Lower lobe of right lung (tissue), 2 donors: ENCODE data around the gene BTBD1. TPM values are rescaled to one million over a fixed set of nuclear protein-coding genes. Genes with fewer than 3 reads are reported as not detected.

Source experiments
- ATAC-seq, 2 donors: fragments of 200-7000 bp; cut with Tn5 transposase; one replicate each; pipeline ENCODE4 v1.9.1; 2020 to 2022; ENCODE audit warnings: mild to moderate bottlenecking in 2 of 2, moderate library complexity in 2 of 2
- DNase-seq: peaks from one replicate; pipeline ENCODE4 v3.0.0-alpha.2; 2020
- H3K27ac ChIP-seq: fragments of 200-600 bp; one replicate; pipeline ENCODE4 v1.8.0; 2022
- H3K27me3 ChIP-seq: fragments of 200-600 bp; one replicate; pipeline ENCODE4 v1.8.0; 2022; ENCODE audit warnings: low read depth
- H3K36me3 ChIP-seq: fragments of 200-600 bp; one replicate; pipeline ENCODE4 v1.8.0; 2022; ENCODE audit warnings: mild to moderate bottlenecking
- H3K4me1 ChIP-seq: fragments of 200-600 bp; one replicate; pipeline ENCODE4 v1.8.0; 2022
- H3K4me3 ChIP-seq: fragments of 200-600 bp; one replicate; pipeline ENCODE4 v1.8.0; 2022; ENCODE audit warnings: mild to moderate bottlenecking
- H3K9me3 ChIP-seq: fragments of 200-600 bp; one replicate; pipeline ENCODE4 v1.8.0; 2022
- CTCF ChIP-seq: fragments of 200-600 bp; IDR thresholded peaks from one replicate; pipeline ENCODE4 v1.8.0; 2022; ENCODE audit warnings: antibody characterized with exemption, mild to moderate bottlenecking
- intact Hi-C: fragments of 100-400 bp; cut with DNase I; formaldehyde crosslinking; loops from one replicate; pipeline ENCODE4 v1.11.0; 2022
- total RNA-seq: library from RNA; stranded (reverse); fragmentation: NEBNext Ultra II Directional; extraction: Animal tissue kit (Norgen Biotek cat#: 25700); gene quantifications from one replicate; pipeline ENCODE4 v1.2.1, GENCODE V29; 2021
- donor health status: DM: no; HTN: yes; CAD: no; lungs with severe emphysema.

Gene BTBD1
- total RNA-seq, 1 donor from 2014 or later = 43.0 TPM

GRCh38 chr15:83030021-83030420 is 37.0 kb downstream of the BTBD1 start:
- Histone ChIP-seq H3K36me3 (peaks cover 84% of the 10 kb centered on the region), H3K4me1 (no peaks in the 10 kb centered on the region), H3K27me3 (no peaks in the 10 kb centered on the region), H3K4me3 (no peak overlapping the region), H3K27ac (no peak overlapping the region), H3K9me3 (no peaks in the 10 kb centered on the region)
- no peak for DNase-seq
- intact Hi-C loops = no loop called here
- ATAC-seq = no peak
- no peak for TF ChIP-seq CTCF

- Histone ChIP-seq H3K4me3 (no peak overlapping the region), H3K27me3 (no peaks in the 10 kb centered on the region), H3K4me1 (no peaks in the 10 kb centered on the region), H3K27ac (no peak overlapping the region), H3K9me3 (no peaks in the 10 kb centered on the region), H3K36me3 (peaks cover 58% of the 10 kb centered on the region)
- no peak for TF ChIP-seq CTCF
- intact Hi-C loops = no loop called here
- ATAC-seq = no peak
- DNase-seq = no peak
Observed at GRCh38 chr15:83018436-83018835, 48.6 kb downstream of the BTBD1 start.

DNA sequence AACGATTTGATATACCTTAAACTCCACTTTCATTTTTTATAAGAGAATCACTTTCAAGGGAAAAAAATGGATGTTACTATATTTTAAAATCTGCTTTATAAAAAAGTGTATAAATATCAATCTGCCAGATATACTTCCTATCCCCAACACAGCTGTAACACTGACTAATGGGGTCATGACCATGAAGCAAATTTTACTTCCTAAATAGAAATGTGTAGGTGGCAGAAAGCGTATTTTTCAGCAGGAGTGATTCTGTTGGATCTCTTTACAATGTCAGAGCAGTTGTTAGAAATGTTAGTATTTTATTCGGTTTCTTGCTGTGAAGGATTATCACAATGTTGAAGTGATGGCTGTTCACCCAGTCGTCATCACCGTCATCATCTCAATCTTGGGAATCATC is 50.1 kb downstream of the BTBD1 start:
- no peak overlapping the region for H3K4me3 ChIP-seq
- peaks cover 10% of the 10 kb centered on the region for H3K4me1 ChIP-seq
- no peaks in the 10 kb centered on the region for H3K27me3 ChIP-seq
- DNase-seq = no peak
- H3K9me3 ChIP-seq = no peaks in the 10 kb centered on the region
- ATAC-seq = no peak
- no peak for TF ChIP-seq CTCF
- H3K27ac ChIP-seq = no peak overlapping the region
- intact Hi-C loops = no loop called here
- H3K36me3 ChIP-seq = peaks cover 56% of the 10 kb centered on the region

DNA sequence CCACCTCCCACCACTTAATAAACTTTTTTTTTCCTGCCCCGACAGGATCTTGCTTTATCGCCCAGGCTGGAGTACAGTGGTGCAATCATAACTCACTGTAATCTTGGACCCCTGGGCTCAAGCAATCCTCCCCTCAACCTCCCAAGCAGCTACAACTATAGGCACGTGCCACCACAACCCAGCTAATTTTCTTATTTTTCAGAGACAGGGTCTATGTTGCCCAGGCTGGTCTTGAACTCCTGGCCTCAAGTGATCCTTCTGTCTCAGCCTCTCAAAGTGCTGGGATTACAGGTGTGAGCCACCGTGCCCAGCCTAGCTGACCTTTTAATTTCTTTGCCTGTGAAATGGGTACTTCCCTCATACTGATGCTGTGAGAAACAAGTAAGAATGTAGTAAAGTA is 51.7 kb downstream of the BTBD1 start:
- no peaks in the 10 kb centered on the region for H3K27me3 ChIP-seq
- ATAC-seq = no peak
- DNase-seq = no peak
- H3K36me3 ChIP-seq = peaks cover 44% of the 10 kb centered on the region
- intact Hi-C loops = no loop called here
- H3K4me1 ChIP-seq = peaks cover 16% of the 10 kb centered on the region
- no peaks in the 10 kb centered on the region for H3K9me3 ChIP-seq
- no peak overlapping the region for H3K27ac ChIP-seq
- no peak overlapping the region for H3K4me3 ChIP-seq
- TF ChIP-seq CTCF = no peak

DNA sequence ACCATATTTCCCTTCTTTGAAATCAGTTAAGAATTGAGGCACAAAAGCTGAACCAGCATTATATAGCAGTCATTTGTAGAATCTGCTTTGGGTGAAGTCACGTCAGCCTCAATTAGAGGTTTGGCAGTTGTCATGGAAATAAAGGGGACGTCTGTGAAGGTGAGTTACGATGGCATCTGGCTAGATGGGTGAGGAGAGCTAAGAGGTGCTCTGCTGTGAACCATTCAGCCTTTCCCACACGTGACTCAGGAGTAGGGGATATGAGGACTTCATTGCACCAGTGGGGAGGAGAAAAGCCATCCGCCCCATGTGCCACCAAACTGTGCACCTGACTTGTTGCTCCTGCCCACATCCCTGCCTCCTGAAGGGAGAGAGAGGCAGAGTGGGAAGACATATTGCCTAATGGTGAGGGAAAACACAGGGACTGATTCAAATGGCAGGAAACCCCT is 52.8 kb downstream of the BTBD1 start:
- Histone ChIP-seq H3K4me3 (no peak overlapping the region), H3K4me1 (peaks cover 26% of the 10 kb centered on the region), H3K27ac (no peak overlapping the region), H3K36me3 (peaks cover 39% of the 10 kb centered on the region), H3K9me3 (no peaks in the 10 kb centered on the region), H3K27me3 (no peaks in the 10 kb centered on the region)
- intact Hi-C loops = no loop called here
- no peak for TF ChIP-seq CTCF
- DNase-seq = no peak
- no peak for ATAC-seq

GRCh38 chr15:83012636-83013035 is 54.4 kb downstream of the BTBD1 start:
- Histone ChIP-seq H3K27me3 (no peaks in the 10 kb centered on the region), H3K4me3 (peak overlapping the region; percentile 88), H3K4me1 (peaks cover 30% of the 10 kb centered on the region), H3K27ac (no peak overlapping the region), H3K36me3 (peaks cover 39% of the 10 kb centered on the region), H3K9me3 (no peaks in the 10 kb centered on the region)
- intact Hi-C loops = no loop called here
- DNase-seq (no peak), ATAC-seq (no peak)
- TF ChIP-seq CTCF = no peak
